Measurements from ENCODE around the gene PLXNA2. TPM values are rescaled to one million over a fixed set of nuclear protein-coding genes. Genes with fewer than 3 reads are reported as not detected.

The PLXNA2 gene
- polyA plus RNA-seq, 1 of the 3 experiments (the other 2 are of a cell fraction) = 8.5 TPM

GRCh38 chr1:208031316-208031931 lies 212.8 kb downstream of the PLXNA2 start:
- no peak overlapping the region for H3K9ac ChIP-seq
- DNase-seq = no peak
- H3K4me2 ChIP-seq = no peak overlapping the region
- peaks cover 40 to 69% of the 10 kb centered on the region in 2 experiments for H3K36me3 ChIP-seq (replicated peaks in 1 of 2; ENCODE audit: control insufficient read depth in 1 of 2, insufficient read depth in 2 of 2, low read length in 1 of 2)
- no peaks in the 10 kb centered on the region for H3K27me3 ChIP-seq (ENCODE audit: insufficient read depth)
- no peaks in the 10 kb centered on the region for H4K20me1 ChIP-seq (ENCODE audit: insufficient read depth)
- 91% methylated on average over 9 of the region's 10 CpGs for WGBS (ENCODE audit: low lambda C conversion rate)
- POLR2A ChIA-PET = no interaction called here
- no peaks in the 10 kb centered on the region for H3K9me3 ChIP-seq
- no peaks in the 10 kb centered on the region for H3K79me2 ChIP-seq (ENCODE audit: insufficient read depth)
- no peak overlapping the region for H2AFZ ChIP-seq (ENCODE audit: low read depth)
- no peak overlapping the region; a peak in 1 of 4 replicates for H3K27ac ChIP-seq (ENCODE audit: low read depth in 2 of 2, low read length in 1 of 2)
- peaks cover 0 to 19% of the 10 kb centered on the region in 2 experiments; a peak in 3 of 4 replicates for H3K4me1 ChIP-seq (ENCODE audit: control insufficient read depth in 1 of 2, insufficient read depth in 2 of 2, low read depth in 1 of 2, low read length in 1 of 2)
- CTCF ChIA-PET = interaction anchor here (1.0 to 22.2 kb wide), 6 partner anchors 9 to 210 kb away, joined by 3 to 579 read pairs (median 10); partner anchors contain the start of gene PLXNA2
- H3K4me3 ChIP-seq (ENCODE audit: low read depth in 2 of 2, low read length in 1 of 2) = no peak overlapping the region
- no peaks in the 10 kb centered on the region for H3K9me2 ChIP-seq
- H3F3A ChIP-seq (replicated peaks; ENCODE audit: insufficient read depth) = peaks cover 15% of the 10 kb centered on the region
- no peak for TF ChIP-seq IRF3 (IDR thresholded peaks at IDR 0.05; ENCODE audit: low read depth, low read length)
- no peak for TF ChIP-seq RCOR1 (IDR thresholded peaks at IDR 0.05; ENCODE audit: low read length)
- no peak for TF ChIP-seq USF1 (IDR thresholded peaks at IDR 0.05; ENCODE audit: borderline replicate concordance, low read depth)
- TF ChIP-seq SIN3A (IDR thresholded peaks at IDR 0.05; ENCODE audit: borderline replicate concordance, low read depth, low read length) = no peak
- TF ChIP-seq MXI1 (IDR thresholded peaks at IDR 0.05; ENCODE audit: low read depth, low read length) = no peak
- TF ChIP-seq FOXJ3 (CRISPR knock-in tag; IDR thresholded peaks at IDR 0.05) = no peak
- no peak for TF ChIP-seq MEF2A (IDR thresholded peaks at IDR 0.05; ENCODE audit: borderline replicate concordance, low read depth)
- TF ChIP-seq CHD2 (IDR thresholded peaks at IDR 0.05; ENCODE audit: low read length, partially characterized antibody) = no peak
- TF ChIP-seq, protein P1, sequence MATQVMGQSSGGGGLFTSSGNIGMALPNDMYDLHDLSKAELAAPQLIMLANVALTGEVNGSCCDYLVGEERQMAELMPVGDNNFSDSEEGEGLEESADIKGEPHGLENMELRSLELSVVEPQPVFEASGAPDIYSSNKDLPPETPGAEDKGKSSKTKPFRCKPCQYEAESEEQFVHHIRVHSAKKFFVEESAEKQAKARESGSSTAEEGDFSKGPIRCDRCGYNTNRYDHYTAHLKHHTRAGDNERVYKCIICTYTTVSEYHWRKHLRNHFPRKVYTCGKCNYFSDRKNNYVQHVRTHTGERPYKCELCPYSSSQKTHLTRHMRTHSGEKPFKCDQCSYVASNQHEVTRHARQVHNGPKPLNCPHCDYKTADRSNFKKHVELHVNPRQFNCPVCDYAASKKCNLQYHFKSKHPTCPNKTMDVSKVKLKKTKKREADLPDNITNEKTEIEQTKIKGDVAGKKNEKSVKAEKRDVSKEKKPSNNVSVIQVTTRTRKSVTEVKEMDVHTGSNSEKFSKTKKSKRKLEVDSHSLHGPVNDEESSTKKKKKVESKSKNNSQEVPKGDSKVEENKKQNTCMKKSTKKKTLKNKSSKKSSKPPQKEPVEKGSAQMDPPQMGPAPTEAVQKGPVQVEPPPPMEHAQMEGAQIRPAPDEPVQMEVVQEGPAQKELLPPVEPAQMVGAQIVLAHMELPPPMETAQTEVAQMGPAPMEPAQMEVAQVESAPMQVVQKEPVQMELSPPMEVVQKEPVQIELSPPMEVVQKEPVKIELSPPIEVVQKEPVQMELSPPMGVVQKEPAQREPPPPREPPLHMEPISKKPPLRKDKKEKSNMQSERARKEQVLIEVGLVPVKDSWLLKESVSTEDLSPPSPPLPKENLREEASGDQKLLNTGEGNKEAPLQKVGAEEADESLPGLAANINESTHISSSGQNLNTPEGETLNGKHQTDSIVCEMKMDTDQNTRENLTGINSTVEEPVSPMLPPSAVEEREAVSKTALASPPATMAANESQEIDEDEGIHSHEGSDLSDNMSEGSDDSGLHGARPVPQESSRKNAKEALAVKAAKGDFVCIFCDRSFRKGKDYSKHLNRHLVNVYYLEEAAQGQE (IDR thresholded peaks at IDR 0.05; ENCODE audit: low read depth, low read length) = no peak
- TF ChIP-seq, protein P2, sequence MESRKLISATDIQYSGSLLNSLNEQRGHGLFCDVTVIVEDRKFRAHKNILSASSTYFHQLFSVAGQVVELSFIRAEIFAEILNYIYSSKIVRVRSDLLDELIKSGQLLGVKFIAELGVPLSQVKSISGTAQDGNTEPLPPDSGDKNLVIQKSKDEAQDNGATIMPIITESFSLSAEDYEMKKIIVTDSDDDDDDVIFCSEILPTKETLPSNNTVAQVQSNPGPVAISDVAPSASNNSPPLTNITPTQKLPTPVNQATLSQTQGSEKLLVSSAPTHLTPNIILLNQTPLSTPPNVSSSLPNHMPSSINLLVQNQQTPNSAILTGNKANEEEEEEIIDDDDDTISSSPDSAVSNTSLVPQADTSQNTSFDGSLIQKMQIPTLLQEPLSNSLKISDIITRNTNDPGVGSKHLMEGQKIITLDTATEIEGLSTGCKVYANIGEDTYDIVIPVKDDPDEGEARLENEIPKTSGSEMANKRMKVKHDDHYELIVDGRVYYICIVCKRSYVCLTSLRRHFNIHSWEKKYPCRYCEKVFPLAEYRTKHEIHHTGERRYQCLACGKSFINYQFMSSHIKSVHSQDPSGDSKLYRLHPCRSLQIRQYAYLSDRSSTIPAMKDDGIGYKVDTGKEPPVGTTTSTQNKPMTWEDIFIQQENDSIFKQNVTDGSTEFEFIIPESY (IDR thresholded peaks at IDR 0.05; ENCODE audit: borderline replicate concordance, low read depth) = no peak
- TF ChIP-seq YY1 (IDR thresholded peaks at IDR 0.05; ENCODE audit: low read depth) = no peak
- no peak for TF ChIP-seq CTCF (IDR thresholded peaks at IDR 0.05)
- TF ChIP-seq EP300 (IDR thresholded peaks at IDR 0.05; ENCODE audit: borderline replicate concordance in 1 of 2, low read depth in 1 of 2, low read length in 1 of 2) = no peak
- no peak for TF ChIP-seq SMC3 (IDR thresholded peaks at IDR 0.05; ENCODE audit: low read depth, low read length)
- no peak for TF ChIP-seq EZH2phosphoT487 (IDR thresholded peaks at IDR 0.05; ENCODE audit: borderline replicate concordance, low read depth)
- TF ChIP-seq NRF1 (IDR thresholded peaks at IDR 0.05; ENCODE audit: low read depth, low read length) = no peak

Data from SK-N-SH (cell line).